Suprapubic skin (tissue), 4 donors: ENCODE measurements around the gene SPINDOC.

Source experiments
- POLR2A ChIP-seq, 2 donors: fragments of 450-650 bp; IDR thresholded peaks; one replicate each; pipeline ENCODE4 v1.6.1; 2017; ENCODE audit warnings: antibody characterized with exemption in 2 of 2, mild to moderate bottlenecking in 2 of 2, moderate library complexity in 2 of 2
- POLR2AphosphoS5 ChIP-seq, 3 donors: sonication (generic); formaldehyde crosslinking; IDR thresholded peaks; one replicate each; pipeline ENCODE4 v1.6.1; 2017; ENCODE audit warnings: antibody characterized with exemption in 3 of 3
- TF ChIP-seq, protein P1 (sequence below), 2 donors: fragments of 200-600 bp in 1 of 2; fragments of 450-650 bp in 1 of 2; sonication (generic) in 1 of 2; IDR thresholded peaks; one replicate each; pipeline ENCODE4 v1.5.1; 2016 to 2019; ENCODE audit warnings: antibody characterized with exemption in 2 of 2, mild to moderate bottlenecking in 1 of 2, moderate library complexity in 1 of 2

DNA sequence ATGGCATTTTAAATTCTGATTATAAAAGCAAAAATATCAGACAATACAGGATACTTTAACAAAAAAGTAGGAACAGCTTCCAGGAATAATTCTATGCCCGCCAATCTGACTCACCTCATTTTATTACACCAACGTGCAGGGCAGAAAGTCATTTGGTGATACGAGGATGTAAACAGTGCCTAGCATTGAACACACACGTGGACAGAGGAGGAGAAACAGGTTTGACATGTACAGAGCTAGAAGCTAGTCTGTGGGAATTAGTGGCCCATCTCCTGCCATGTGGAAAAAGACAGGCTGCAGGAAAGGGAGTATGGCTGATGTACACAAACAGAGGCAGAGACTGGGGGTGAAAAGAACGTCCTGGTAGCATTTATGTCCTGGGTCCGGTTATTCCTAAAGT is 9.0 kb upstream of the SPINDOC start:
- TF ChIP-seq, protein P1, sequence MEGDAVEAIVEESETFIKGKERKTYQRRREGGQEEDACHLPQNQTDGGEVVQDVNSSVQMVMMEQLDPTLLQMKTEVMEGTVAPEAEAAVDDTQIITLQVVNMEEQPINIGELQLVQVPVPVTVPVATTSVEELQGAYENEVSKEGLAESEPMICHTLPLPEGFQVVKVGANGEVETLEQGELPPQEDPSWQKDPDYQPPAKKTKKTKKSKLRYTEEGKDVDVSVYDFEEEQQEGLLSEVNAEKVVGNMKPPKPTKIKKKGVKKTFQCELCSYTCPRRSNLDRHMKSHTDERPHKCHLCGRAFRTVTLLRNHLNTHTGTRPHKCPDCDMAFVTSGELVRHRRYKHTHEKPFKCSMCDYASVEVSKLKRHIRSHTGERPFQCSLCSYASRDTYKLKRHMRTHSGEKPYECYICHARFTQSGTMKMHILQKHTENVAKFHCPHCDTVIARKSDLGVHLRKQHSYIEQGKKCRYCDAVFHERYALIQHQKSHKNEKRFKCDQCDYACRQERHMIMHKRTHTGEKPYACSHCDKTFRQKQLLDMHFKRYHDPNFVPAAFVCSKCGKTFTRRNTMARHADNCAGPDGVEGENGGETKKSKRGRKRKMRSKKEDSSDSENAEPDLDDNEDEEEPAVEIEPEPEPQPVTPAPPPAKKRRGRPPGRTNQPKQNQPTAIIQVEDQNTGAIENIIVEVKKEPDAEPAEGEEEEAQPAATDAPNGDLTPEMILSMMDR (IDR thresholded peaks at IDR 0.05): no peak
- TF ChIP-seq POLR2AphosphoS5 (IDR thresholded peaks at IDR 0.05): peak in 1 of 3 donors; percentile 27
- TF ChIP-seq POLR2A (IDR thresholded peaks at IDR 0.05): no peak
